HG03039 (cell line): ENCODE data around the gene INHBE.
"Not testable (repeated sequence)": the region's sequence is repeated elsewhere in the genome, so short reads cannot be mapped to it uniquely, and the experiment has no call there.

Experiments used
- ATAC-seq: cut with Tn5 transposase; IDR thresholded peaks from one replicate; pipeline ENCODE4 v1.9.1; 2021; ENCODE audit warnings: mild to moderate bottlenecking, moderate library complexity; ENCODE audit not compliant: unreplicated experiment

The INHBE gene

GRCh38 chr12:57495051-57495701 lies 40.1 kb downstream of the INHBE start:
- not testable (repeated sequence) for ATAC-seq

GRCh38 chr12:57496822-57497221 lies 41.7 kb downstream of the INHBE start:
- ATAC-seq: no peak

- no peak for ATAC-seq
Measured at GRCh38 chr12:57497223-57498131, 42.4 kb downstream of the INHBE start.

- ATAC-seq: no peak
Measured at GRCh38 chr12:57498132-57498502, 43.0 kb downstream of the INHBE start.

- ATAC-seq: no peak
Measured at GRCh38 chr12:57498571-57498970, 43.5 kb downstream of the INHBE start.

GRCh38 chr12:57500213-57500612 lies 45.1 kb downstream of the INHBE start:
- ATAC-seq: no peak

- not testable (repeated sequence) for ATAC-seq
Measured at GRCh38 chr12:57502311-57502969, 47.3 kb downstream of the INHBE start.

GRCh38 chr12:57506541-57506940 lies 51.4 kb downstream of the INHBE start:
- not testable (repeated sequence) for ATAC-seq
